GM18526 (cell line): Measurements from ENCODE around the gene CPSF4.

Experiments
- POLR2A ChIP-seq: IDR thresholded peaks from 3 replicates; pipeline ENCODE4 v1.6.1; 2011; ENCODE audit not compliant: insufficient read length; ENCODE audit errors: extremely low read depth

CPSF4 gene

GRCh38 chr7:99493823-99494222 lies 55.1 kb downstream of the CPSF4 start:
- no peak for TF ChIP-seq POLR2A

GRCh38 chr7:99497766-99498545 lies 59.2 kb downstream of the CPSF4 start:
- TF ChIP-seq POLR2A = no peak

- no peak for TF ChIP-seq POLR2A
These were observed 59.8 kb downstream of the CPSF4 start for GRCh38 chr7:99498546-99498944.

GRCh38 chr7:99499371-99499720 lies 60.6 kb downstream of the CPSF4 start:
- TF ChIP-seq POLR2A = no peak

- peak; percentile 72 for TF ChIP-seq POLR2A
These were observed 61.2 kb downstream of the CPSF4 start, which contains the start of gene ZNF394 for GRCh38 chr7:99499721-99500636. Gene ZNF394, minus strand, starts transcription at chr7:99500281. Its CDS starts 188 bp downstream, at chr7:99500093.

GRCh38 chr7:99500637-99501009 lies 61.9 kb downstream of the CPSF4 start:
- no peak for TF ChIP-seq POLR2A

GRCh38 chr7:99504281-99504602 lies 65.5 kb downstream of the CPSF4 start:
- TF ChIP-seq POLR2A = peak; percentile 19

- TF ChIP-seq POLR2A = peak; percentile 86
These were observed 66.0 kb downstream of the CPSF4 start, which contains the start of gene ZKSCAN5 for GRCh38 chr7:99504603-99505323. Gene ZKSCAN5, plus strand, starts transcription at chr7:99504662. Its CDS starts 1,383 bp downstream, at chr7:99506045.

GRCh38 chr7:99505324-99505662 lies 66.5 kb downstream of the CPSF4 start:
- TF ChIP-seq POLR2A = no peak
